Gastrocnemius medialis (tissue), 4 donors: Measurements from ENCODE around the gene GTF3C6. TPM values are rescaled to one million over a fixed set of nuclear protein-coding genes. Genes with fewer than 3 reads are reported as not detected.
A peak's percentile ranks its signal among the peaks of the same experiment; 100 is the strongest.
"Not testable (repeated sequence)": the region's sequence is repeated elsewhere in the genome, so short reads cannot be mapped to it uniquely, and the experiment has no call there.

ENCODE experiments used
- ATAC-seq, 2 donors: fragments of 150-250 bp; one replicate each; pipeline ENCODE4 v1.9.1; 2016
- DNase-seq, 2 donors: peaks; one replicate each; pipeline ENCODE4 v3.0.0-alpha.2; 2019
- H3K27ac ChIP-seq, 4 donors: fragments of 200-600 bp; sonication (generic); 1 replicate in 1 of 4; 2 replicates in 3 of 4; pipeline ENCODE4 v1.5.1; 2016 to 2018; ENCODE audit warnings: mild to moderate bottlenecking in 2 of 4, moderate library complexity in 1 of 4
- H3K27me3 ChIP-seq, 3 donors: fragments of 200-600 bp; sonication (generic) in 2 of 3; 1 replicate in 1 of 3; 2 replicates in 2 of 3; pipeline versions ENCODE4 v1.5.1 to v1.6.0; 2016 to 2019; ENCODE audit warnings: mild to moderate bottlenecking in 1 of 3, moderate library complexity in 1 of 3
- H3K36me3 ChIP-seq, 2 donors: fragments of 200-600 bp; sonication (generic) in 1 of 2; one replicate each; pipeline ENCODE4 v1.5.1; 2017 to 2018
- H3K4me1 ChIP-seq, 2 donors: fragments of 200-600 bp; sonication (generic) in 1 of 2; one replicate each; pipeline ENCODE4 v1.5.1; 2016 to 2017; ENCODE audit warnings: mild to moderate bottlenecking in 2 of 2
- H3K4me3 ChIP-seq, 4 donors: fragments of 200-600 bp; sonication (generic) in 3 of 4; 1 replicate in 1 of 4; 2 replicates in 3 of 4; pipeline ENCODE4 v1.5.1; 2016 to 2019; ENCODE audit warnings: mild to moderate bottlenecking in 2 of 4
- H3K9me3 ChIP-seq, 3 donors: fragments of 200-600 bp; sonication (generic) in 2 of 3; 1 replicate in 1 of 3; 2 replicates in 2 of 3; pipeline ENCODE4 v1.5.1; 2016 to 2019
- CTCF ChIP-seq, 5 experiments: fragments of 450-650 bp in 3 of 5; fragments of 200-600 bp in 2 of 5; sonication (generic) in 2 of 5; IDR thresholded peaks in 4 of 5; conservative IDR thresholded peaks in 1 of 5; 1 replicate in 4 of 5; 2 replicates in 1 of 5; pipeline ENCODE4 v1.5.1; 2016 to 2019; ENCODE audit warnings: antibody characterized with exemption in 5 of 5, mild to moderate bottlenecking in 3 of 5, moderate library complexity in 3 of 5
- POLR2A ChIP-seq, 2 donors: fragments of 450-650 bp; IDR thresholded peaks; one replicate each; pipeline ENCODE4 v1.6.1; 2017; ENCODE audit warnings: antibody characterized with exemption in 2 of 2, mild to moderate bottlenecking in 2 of 2, moderate library complexity in 2 of 2
- in situ Hi-C, 4 donors: fragments of 200-750 bp; cut with MboI; loops; one replicate each; pipeline versions ENCODE4 v1.15.0 to v1.8.0; 2017; ENCODE audit warnings: low sequenced_read_pairs in 4 of 4
- intact Hi-C: fragments of 100-400 bp; cut with DNase I; formaldehyde crosslinking; loops from one replicate; pipeline ENCODE4 v1.15.1; 2023; ENCODE audit warnings: low total_unique reads
- total RNA-seq, 4 donors: library from RNA; depleted of rRNA; stranded (reverse); fragments of >200 nt; gene quantifications; one replicate each; pipeline versions ENCODE4 v1.1.0 to v1.2.3, GENCODE V29; 2016

GTF3C6 gene
- total RNA-seq, 4 donors from 2014 or later = 76.7 to 105 (median 82.4) TPM

DNA sequence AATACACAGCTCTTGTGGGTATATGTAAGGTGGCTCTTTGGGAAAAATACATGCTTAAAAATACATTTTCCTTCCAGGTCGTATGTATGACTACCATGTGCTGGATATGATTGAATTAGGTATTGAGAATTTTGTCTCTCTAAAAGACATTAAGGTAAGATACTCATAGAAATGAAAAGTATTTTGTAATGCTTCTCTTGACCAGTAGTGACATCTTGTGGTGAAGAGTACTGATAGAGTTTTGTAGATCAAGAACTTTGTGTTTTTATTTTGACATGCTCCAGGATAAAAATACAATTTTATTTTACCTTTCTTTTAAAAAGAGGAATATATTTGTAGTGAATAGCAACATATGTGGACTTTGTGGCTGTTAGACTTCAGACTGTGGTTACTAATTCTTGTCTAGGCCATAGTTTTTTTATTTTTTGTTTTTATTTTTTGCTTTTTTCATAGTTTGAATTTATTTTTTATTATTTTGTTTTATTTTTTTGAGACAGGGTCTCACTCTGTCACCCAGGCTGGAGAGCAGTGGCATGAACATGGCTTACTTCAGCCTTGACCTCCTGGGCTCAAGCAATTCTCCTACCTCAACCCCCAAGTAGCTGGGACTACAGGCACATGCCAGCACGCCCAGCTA lies 41.2 kb downstream of the GTF3C6 start:
- Histone ChIP-seq H3K36me3 (peaks cover 0 to 76% of the 10 kb centered on the region in 2 donors), H3K9me3 (no peaks in the 10 kb centered on the region), H3K27ac (no peak overlapping the region), H3K4me3 (no peak overlapping the region), H3K27me3 (no peaks in the 10 kb centered on the region), H3K4me1 (no peaks in the 10 kb centered on the region)
- TF ChIP-seq CTCF (IDR thresholded peaks at IDR 0.05 in 4 of 5, conservative IDR thresholded peaks at IDR 0.05 in 1 of 5) = peak in 4 of 5 experiments; percentile 24 to 46 (median 41)
- no peak for TF ChIP-seq POLR2A (IDR thresholded peaks at IDR 0.05)
- no peak for ATAC-seq
- in situ Hi-C loops (no loop called here), intact Hi-C loops (loop anchor here (2.0 to 5.0 kb wide), 2 partner anchors 317 to 471 kb away; no protein-coding TSS in a partner anchor)
- DNase-seq = no peak

GRCh38 chr6:111002350-111002749 lies 43.8 kb downstream of the GTF3C6 start:
- Histone ChIP-seq H3K4me3 (no peak overlapping the region), H3K4me1 (no peaks in the 10 kb centered on the region), H3K9me3 (no peaks in the 10 kb centered on the region), H3K36me3 (peaks cover 0 to 70% of the 10 kb centered on the region in 2 donors), H3K27me3 (no peaks in the 10 kb centered on the region), H3K27ac (no peak overlapping the region)
- intact Hi-C loops (no loop called here), in situ Hi-C loops (no loop called here)
- ATAC-seq = no peak
- DNase-seq = no peak
- TF ChIP-seq CTCF (IDR thresholded peaks at IDR 0.05 in 4 of 5, conservative IDR thresholded peaks at IDR 0.05 in 1 of 5) = no peak
- no peak for TF ChIP-seq POLR2A (IDR thresholded peaks at IDR 0.05)

DNA sequence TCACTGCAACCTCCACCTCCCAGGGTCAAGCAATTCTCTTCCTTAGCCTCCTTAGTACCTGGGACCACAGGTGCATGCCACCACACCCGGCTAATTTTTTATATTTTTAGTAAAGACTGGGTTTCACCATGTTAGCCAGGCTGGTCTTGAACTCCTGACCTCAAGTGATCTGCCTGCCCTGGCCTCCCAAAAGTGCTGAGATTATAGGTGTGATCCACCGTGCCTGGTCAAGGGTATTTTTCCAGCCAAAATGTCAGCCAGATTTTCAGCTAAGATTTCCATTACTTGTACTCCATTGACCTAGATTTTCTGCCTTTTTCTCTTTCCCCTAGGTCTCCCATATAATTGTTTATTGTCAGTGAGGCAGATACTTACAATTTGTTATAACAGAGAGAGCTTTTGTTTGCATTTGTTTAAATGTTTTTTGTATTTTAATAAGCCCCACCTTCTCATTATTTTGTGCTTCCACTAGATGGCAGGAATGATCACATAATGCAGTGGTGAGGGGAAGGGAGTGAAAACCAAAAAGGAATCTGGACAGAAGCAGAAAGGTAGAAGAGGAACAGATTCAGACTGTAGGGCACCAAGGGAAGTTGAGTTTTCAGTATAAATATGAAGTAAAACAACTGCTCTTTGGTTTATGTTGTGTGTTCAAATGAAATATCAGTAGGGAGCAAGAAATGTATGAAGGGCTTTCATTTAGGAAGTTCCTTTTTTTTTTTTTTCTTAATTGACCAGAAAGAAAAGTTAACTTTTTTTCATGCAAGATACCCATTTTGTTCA lies 53.0 kb downstream of the GTF3C6 start:
- TF ChIP-seq CTCF (IDR thresholded peaks at IDR 0.05 in 4 of 5, conservative IDR thresholded peaks at IDR 0.05 in 1 of 5) (peak; percentile 33 to 63 (median 58)), POLR2A (IDR thresholded peaks at IDR 0.05) (no peak)
- DNase-seq = no peak
- intact Hi-C loops (loop anchor here (1.0 kb wide), 1 partner anchor 199 kb away; no protein-coding TSS in a partner anchor), in situ Hi-C loops (no loop called here)
- H3K27me3 ChIP-seq = no peaks in the 10 kb centered on the region
- no peak overlapping the region for H3K4me3 ChIP-seq
- peak; percentile 42 to 81 for ATAC-seq
- peaks cover 18% of the 10 kb centered on the region in 2 donors for H3K4me1 ChIP-seq
- H3K27ac ChIP-seq = peak overlapping the region in 1 of 4 donors; percentile 29
- H3K36me3 ChIP-seq = peaks cover 0 to 36% of the 10 kb centered on the region in 2 donors
- H3K9me3 ChIP-seq = no peaks in the 10 kb centered on the region

DNA sequence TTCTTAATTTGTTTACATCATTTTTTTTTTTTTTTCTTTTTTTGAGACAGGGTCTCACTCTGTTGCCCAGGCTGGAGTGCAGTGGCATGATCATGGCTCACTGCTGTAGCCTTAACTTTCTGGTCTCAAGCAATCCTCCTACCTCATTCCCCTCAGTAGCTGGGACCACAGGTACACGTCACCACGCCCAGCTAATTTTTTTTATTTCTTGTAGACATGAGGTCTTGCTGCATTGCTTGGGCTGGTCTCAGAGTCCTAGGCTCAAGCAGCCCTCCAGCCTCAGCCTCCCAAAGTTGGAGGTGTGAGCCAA lies 53.6 kb downstream of the GTF3C6 start:
- intact Hi-C loops (loop anchor here (1.0 kb wide), 1 partner anchor 198 kb away; no protein-coding TSS in a partner anchor), in situ Hi-C loops (no loop called here)
- Histone ChIP-seq H3K27ac (no peak overlapping the region), H3K9me3 (no peaks in the 10 kb centered on the region), H3K4me1 (peaks cover 18% of the 10 kb centered on the region in 2 donors), H3K4me3 (no peak overlapping the region), H3K36me3 (peaks cover 0 to 36% of the 10 kb centered on the region in 2 donors), H3K27me3 (no peaks in the 10 kb centered on the region)
- DNase-seq (no peak), ATAC-seq (no peak)
- TF ChIP-seq POLR2A (IDR thresholded peaks at IDR 0.05) = no peak
- no peak for TF ChIP-seq CTCF (IDR thresholded peaks at IDR 0.05 in 4 of 5, conservative IDR thresholded peaks at IDR 0.05 in 1 of 5)

GRCh38 chr6:111012520-111012919 lies 54.0 kb downstream of the GTF3C6 start:
- H3K4me3 ChIP-seq, ATAC-seq, H3K9me3 ChIP-seq, H3K27me3 ChIP-seq, DNase-seq, in situ Hi-C loops, H3K27ac ChIP-seq: not testable (repeated sequence)
- Histone ChIP-seq H3K36me3 (peaks cover 0 to 36% of the 10 kb centered on the region in 2 donors), H3K4me1 (peaks cover 18% of the 10 kb centered on the region in 2 donors)
- intact Hi-C loops = loop anchor here (1.0 kb wide), 1 partner anchor 198 kb away; no protein-coding TSS in a partner anchor
